DOHH2 (cell line): ENCODE measurements around the gene PTBP1.

Experiments used
- CTCF ChIP-seq: fragments of 200-600 bp; sonication (generic); IDR thresholded peaks from one replicate; pipeline ENCODE4 v1.5.1; 2014; ENCODE audit warnings: antibody characterized with exemption, mild to moderate bottlenecking, low read depth, low read length; ENCODE audit not compliant: poor library complexity, severe bottlenecking
- EZH2phosphoT487 ChIP-seq: fragments of 200-600 bp; sonication (generic); IDR thresholded peaks from 2 replicates; pipeline ENCODE4 v1.6.1; 2017; ENCODE audit warnings: borderline replicate concordance, mild to moderate bottlenecking, antibody characterized with exemption, low read length, moderate library complexity, mixed read lengths

- TF ChIP-seq CTCF (no peak), EZH2phosphoT487 (no peak)
Measured at GRCh38 chr19:800360-801029, 3.2 kb downstream of the PTBP1 start.
